GM21737 (cell line): ENCODE results near the gene RNF2.
A peak's percentile ranks its signal among the peaks of the same experiment; 100 is the strongest.
"Not testable (repeated sequence)": the region's sequence is repeated elsewhere in the genome, so short reads cannot be mapped to it uniquely, and the experiment has no call there.

Experiments used
- ATAC-seq: cut with Tn5 transposase; IDR thresholded peaks from one replicate; pipeline ENCODE4 v1.9.1; 2021; ENCODE audit warnings: mild to moderate bottlenecking, moderate library complexity; ENCODE audit not compliant: unreplicated experiment

RNF2 gene

GRCh38 chr1:185044981-185045813 lies at the start of gene RNF2:
RNF2 (plus strand) TSS chr1:185045558; CDS start chr1:185087554, 41,996 bp downstream.
- ATAC-seq = peak; percentile 95

- not testable (repeated sequence) for ATAC-seq
These were observed 45.4 kb upstream of the RNF2 start for GRCh38 chr1:184999974-185000373.

- not testable (repeated sequence) for ATAC-seq
These were observed 44.0 kb upstream of the RNF2 start for GRCh38 chr1:185001312-185001880.

GRCh38 chr1:185008838-185009237 lies 36.5 kb upstream of the RNF2 start:
- ATAC-seq = no peak

- no peak for ATAC-seq
These were observed 35.0 kb upstream of the RNF2 start for GRCh38 chr1:185010361-185010760.

GRCh38 chr1:185014941-185015340 lies 30.4 kb upstream of the RNF2 start:
- no peak for ATAC-seq

- ATAC-seq = no peak
These were observed 29.7 kb upstream of the RNF2 start for GRCh38 chr1:185015631-185016030.

- ATAC-seq = no peak
These were observed 28.5 kb upstream of the RNF2 start for GRCh38 chr1:185016880-185017279.

- no peak for ATAC-seq
These were observed 28.0 kb upstream of the RNF2 start for GRCh38 chr1:185017338-185017737.

- ATAC-seq = no peak
These were observed 27.4 kb upstream of the RNF2 start for GRCh38 chr1:185017966-185018365.

GRCh38 chr1:185027252-185027882 lies 18.0 kb upstream of the RNF2 start:
- ATAC-seq = no peak

GRCh38 chr1:185033686-185034085 lies 11.7 kb upstream of the RNF2 start:
- no peak for ATAC-seq

GRCh38 chr1:185035258-185035657 lies 10.1 kb upstream of the RNF2 start:
- ATAC-seq = no peak

GRCh38 chr1:185038813-185039376 lies 6.5 kb upstream of the RNF2 start:
- ATAC-seq = no peak

GRCh38 chr1:185039726-185040407 lies 5.5 kb upstream of the RNF2 start:
- ATAC-seq = no peak

- ATAC-seq = no peak
These were observed 5.0 kb upstream of the RNF2 start for GRCh38 chr1:185040408-185040735.

- ATAC-seq = no peak
These were observed 3.6 kb upstream of the RNF2 start for GRCh38 chr1:185041742-185042141.

GRCh38 chr1:185042737-185043136 lies 2.6 kb upstream of the RNF2 start:
- no peak for ATAC-seq

- ATAC-seq = no peak
These were observed 971 bp upstream of the RNF2 start for GRCh38 chr1:185044387-185044786.

- ATAC-seq = peak; percentile 31
These were observed 595 bp downstream of the RNF2 start for GRCh38 chr1:185045814-185046492.

GRCh38 chr1:185046668-185047067 lies 1.3 kb downstream of the RNF2 start:
- no peak for ATAC-seq
